Activated CD8-positive, alpha-beta memory T cell treated with anti-CD3 and anti-CD28 coated beads, Interleukin-2, amount 10 ng/mL, durations not matched to agents 7 days and 5 days (primary cell): ENCODE results near the gene CLCN5. TPM values are rescaled to one million over a fixed set of nuclear protein-coding genes. Genes with fewer than 3 reads are reported as not detected.
A peak's percentile ranks its signal among the peaks of the same experiment; 100 is the strongest.

ENCODE experiments used
- ATAC-seq: fragments of 150-1000 bp; cut with Tn5 transposase; one replicate; pipeline ENCODE4 v1.10.0; 2021; ENCODE audit warnings: moderate library complexity
- CTCF ChIA-PET: fragments of 350-600 bp; sonication (Branson Sonifier 250); formaldehyde crosslinking; loops from one replicate; lab custom pipeline; 2021; ENCODE audit warnings: antibody characterized with exemption; lab: Charles Lee
- DNase-seq: peaks from one replicate; pipeline ENCODE4 v3.0.0-alpha.2; 2020
- H3K27ac Mint-ChIP-seq: one replicate; pipeline ENCODE4 v1.8.0; 2021; ENCODE audit warnings: mild to moderate bottlenecking, mixed read lengths
- H3K27me3 Mint-ChIP-seq: one replicate; pipeline ENCODE4 v1.8.0; 2021; ENCODE audit warnings: mixed read lengths
- H3K36me3 Mint-ChIP-seq: one replicate; pipeline ENCODE4 v1.8.0; 2021; ENCODE audit warnings: mild to moderate bottlenecking, mixed read lengths
- H3K4me1 Mint-ChIP-seq: one replicate; pipeline ENCODE4 v1.8.0; 2021; ENCODE audit warnings: mixed read lengths
- H3K4me3 Mint-ChIP-seq: one replicate; pipeline ENCODE4 v1.8.0; 2021; ENCODE audit warnings: mild to moderate bottlenecking, moderate library complexity, mixed read lengths
- H3K9me3 Mint-ChIP-seq: one replicate; pipeline ENCODE4 v1.8.0; 2022; ENCODE audit warnings: low read depth, mixed read lengths
- microRNA-seq: library from miRNA; unstranded; fragments of <30 nt; microRNA quantifications from one replicate; pipeline ENCODE4 v1.2.0, GENCODE V29; 2022
- total RNA-seq, 2 experiments: library from RNA; stranded (reverse); gene quantifications; one replicate each; pipeline ENCODE4 v1.2.3, GENCODE V29; 2021

Gene CLCN5
- total RNA-seq, 2 experiments from 2014 or later, result 4.0 to 5.3 TPM

- H3K9me3 Mint-ChIP-seq, result no peaks in the 10 kb centered on the region
- H3K4me1 Mint-ChIP-seq, result no peaks in the 10 kb centered on the region
- no peak overlapping the region for H3K27ac Mint-ChIP-seq
- H3K36me3 Mint-ChIP-seq, result no peaks in the 10 kb centered on the region
- ATAC-seq (no peak), DNase-seq (no peak)
- H3K4me3 Mint-ChIP-seq, result no peak overlapping the region
- peaks cover 6% of the 10 kb centered on the region for H3K27me3 Mint-ChIP-seq
- CTCF ChIA-PET, result interaction anchor here (0.6 kb wide), 1 partner anchor 10 kb away, joined by 3 read pairs; no protein-coding TSS in a partner anchor
These were observed 193.6 kb downstream of the CLCN5 start for GRCh38 chrX:50115973-50116372.

GRCh38 chrX:50117476-50117875 lies 195.1 kb downstream of the CLCN5 start:
- ATAC-seq (no peak), DNase-seq (no peak)
- Mint-ChIP-seq H3K27me3 (peaks cover 6% of the 10 kb centered on the region), H3K36me3 (no peaks in the 10 kb centered on the region), H3K27ac (no peak overlapping the region), H3K4me3 (no peak overlapping the region), H3K4me1 (no peaks in the 10 kb centered on the region), H3K9me3 (no peaks in the 10 kb centered on the region)
- CTCF ChIA-PET, result no interaction called here

GRCh38 chrX:50125480-50125879 lies 203.1 kb downstream of the CLCN5 start:
- no peaks in the 10 kb centered on the region for H3K9me3 Mint-ChIP-seq
- DNase-seq (no peak), ATAC-seq (no peak)
- no peak overlapping the region for H3K27ac Mint-ChIP-seq
- CTCF ChIA-PET, result no interaction called here
- H3K4me1 Mint-ChIP-seq, result no peaks in the 10 kb centered on the region
- peaks cover 21% of the 10 kb centered on the region for H3K27me3 Mint-ChIP-seq
- H3K36me3 Mint-ChIP-seq, result no peaks in the 10 kb centered on the region
- H3K4me3 Mint-ChIP-seq, result no peak overlapping the region

GRCh38 chrX:50147972-50148371 lies 225.6 kb downstream of the CLCN5 start:
- DNase-seq (no peak), ATAC-seq (no peak)
- no peaks in the 10 kb centered on the region for H3K4me1 Mint-ChIP-seq
- H3K4me3 Mint-ChIP-seq, result no peak overlapping the region
- CTCF ChIA-PET, result no interaction called here
- H3K27me3 Mint-ChIP-seq, result no peaks in the 10 kb centered on the region
- H3K9me3 Mint-ChIP-seq, result no peaks in the 10 kb centered on the region
- no peaks in the 10 kb centered on the region for H3K36me3 Mint-ChIP-seq
- no peak overlapping the region for H3K27ac Mint-ChIP-seq

Small RNA genes within 50 kb of the gene (microRNA-seq; reads per million reads assigned to microRNA genes)
- gene MIR188 (222 reads per million, percentile 75 among the genes with 10 or more reads in this experiment), gene MIR362 (163 reads per million, percentile 71 among the genes with 10 or more reads in this experiment), gene MIR500A (10.2 reads per million, percentile 31 among the genes with 10 or more reads in this experiment), gene MIR500B (not detected), gene MIR501 (117 reads per million, percentile 67 among the genes with 10 or more reads in this experiment), gene MIR502 (71.9 reads per million, percentile 63 among the genes with 10 or more reads in this experiment), gene MIR532 (1,076 reads per million, percentile 84 among the genes with 10 or more reads in this experiment), gene MIR660 (658 reads per million, percentile 81 among the genes with 10 or more reads in this experiment)

Other genes with a start within 250 kb of the CLCN5 start
- not detected for gene PAGE1, start 226.6 kb upstream of the CLCN5 start, total RNA-seq
- not detected for gene PAGE4, start 93.3 kb upstream of the CLCN5 start, total RNA-seq
- 1 to 10 TPM; 1.0 to 1.7 TPM for gene USP27X, start 43.1 kb upstream of the CLCN5 start, total RNA-seq